ENCODE data around the gene CHGA. TPM values are rescaled to one million over a fixed set of nuclear protein-coding genes. Genes with fewer than 3 reads are reported as not detected.

Gene CHGA
- polyA plus RNA-seq, 1 donor from 2014 or later, result 131 TPM

GRCh38 chr14:92942136-92942535, 19.2 kb downstream of the CHGA start:
- Histone ChIP-seq H3K4me3 (ENCODE audit: low read length) (no peak overlapping the region), H4K20me1 (ENCODE audit: insufficient read depth) (no peaks in the 10 kb centered on the region), H3K79me2 (replicated peaks; ENCODE audit: insufficient read depth, low read length) (no peaks in the 10 kb centered on the region), H3K9ac (ENCODE audit: low read length) (no peak overlapping the region), H3K27me3 (ENCODE audit: insufficient read depth, low read depth, low read length) (no peaks in the 10 kb centered on the region), H3K9me2 (ENCODE audit: insufficient read depth, low read length) (no peaks in the 10 kb centered on the region), H3F3A (ENCODE audit: insufficient read depth, low read length, poor library complexity, severe bottlenecking) (no peaks in the 10 kb centered on the region), H2AFZ (ENCODE audit: low read depth, low read length) (no peak overlapping the region), H3K36me3 (ENCODE audit: insufficient read depth, low read length) (no peaks in the 10 kb centered on the region), H3K27ac (ENCODE audit: low read length) (no peak overlapping the region), H3K9me3 (ENCODE audit: low read length) (no peaks in the 10 kb centered on the region), H3K4me2 (ENCODE audit: low read length) (no peak overlapping the region)
- TF ChIP-seq MXI1 (conservative IDR thresholded peaks at IDR 0.05; ENCODE audit: poor library complexity, severe bottlenecking), result no peak
- no peak for TF ChIP-seq CTCF (IDR thresholded peaks at IDR 0.05; ENCODE audit: poor library complexity, severe bottlenecking)
- TF ChIP-seq RAD21 (conservative IDR thresholded peaks at IDR 0.05), result no peak
- no peak for TF ChIP-seq TAF1 (IDR thresholded peaks at IDR 0.05; ENCODE audit: low read depth)
- no peak for TF ChIP-seq SMC3 (conservative IDR thresholded peaks at IDR 0.05; ENCODE audit: poor library complexity)
- no peak for TF ChIP-seq EP300 (conservative IDR thresholded peaks at IDR 0.05; ENCODE audit: poor library complexity, severe bottlenecking)
- TF ChIP-seq REST (IDR thresholded peaks at IDR 0.05; ENCODE audit: borderline replicate concordance), result no peak
- TF ChIP-seq POLR2AphosphoS5 (IDR thresholded peaks at IDR 0.05), result no peak
- TF ChIP-seq EZH2 (IDR thresholded peaks at IDR 0.05; ENCODE audit: borderline replicate concordance, insufficient read depth, low read length, poor library complexity, severe bottlenecking), result no peak

- Histone ChIP-seq H3K79me2 (replicated peaks; ENCODE audit: insufficient read depth, low read length) (no peaks in the 10 kb centered on the region), H3K9me2 (ENCODE audit: insufficient read depth, low read length) (no peaks in the 10 kb centered on the region), H2AFZ (ENCODE audit: low read depth, low read length) (no peak overlapping the region), H4K20me1 (ENCODE audit: insufficient read depth) (no peaks in the 10 kb centered on the region), H3K27ac (ENCODE audit: low read length) (no peak overlapping the region), H3K9me3 (ENCODE audit: low read length) (no peaks in the 10 kb centered on the region), H3K4me2 (ENCODE audit: low read length) (no peak overlapping the region), H3K27me3 (ENCODE audit: insufficient read depth, low read depth, low read length) (no peaks in the 10 kb centered on the region), H3K36me3 (ENCODE audit: insufficient read depth, low read length) (no peaks in the 10 kb centered on the region), H3F3A (ENCODE audit: insufficient read depth, low read length, poor library complexity, severe bottlenecking) (no peaks in the 10 kb centered on the region), H3K9ac (ENCODE audit: low read length) (no peak overlapping the region), H3K4me3 (ENCODE audit: low read length) (no peak overlapping the region)
- TF ChIP-seq EZH2 (IDR thresholded peaks at IDR 0.05; ENCODE audit: borderline replicate concordance, insufficient read depth, low read length, poor library complexity, severe bottlenecking) (no peak), CTCF (IDR thresholded peaks at IDR 0.05; ENCODE audit: poor library complexity, severe bottlenecking) (no peak), POLR2AphosphoS5 (IDR thresholded peaks at IDR 0.05) (no peak), SMC3 (conservative IDR thresholded peaks at IDR 0.05; ENCODE audit: poor library complexity) (no peak), RAD21 (conservative IDR thresholded peaks at IDR 0.05) (no peak), REST (IDR thresholded peaks at IDR 0.05; ENCODE audit: borderline replicate concordance) (no peak), TAF1 (IDR thresholded peaks at IDR 0.05; ENCODE audit: low read depth) (no peak), EP300 (conservative IDR thresholded peaks at IDR 0.05; ENCODE audit: poor library complexity, severe bottlenecking) (no peak), MXI1 (conservative IDR thresholded peaks at IDR 0.05; ENCODE audit: poor library complexity, severe bottlenecking) (no peak)
Observed at GRCh38 chr14:92942576-92942975, 19.6 kb downstream of the CHGA start.

All from neural cell (in vitro differentiated cells).